ENCODE measurements around the gene BMPR1B. TPM values are rescaled to one million over a fixed set of nuclear protein-coding genes. Genes with fewer than 3 reads are reported as not detected.

BMPR1B gene
- total RNA-seq, 3 donors from 2014 or later (not counting 1 experiment from before 2014, with no cell fraction given), result 0.25 TPM; not detected in 2

- WGBS (ENCODE audit: insufficient coverage), result 88% methylated on average over 8 of the region's 8 CpGs
- no peak overlapping the region for H3K27ac Mint-ChIP-seq
- ATAC-seq (no peak), DNase-seq (no peak)
- H3K9me3 Mint-ChIP-seq, result no peaks in the 10 kb centered on the region
- no peaks in the 10 kb centered on the region for H3K9me3 ChIP-seq (ENCODE audit: control insufficient read depth, insufficient read depth, low read length)
- no peaks in the 10 kb centered on the region for H3K27me3 Mint-ChIP-seq (ENCODE audit: low read depth in 2 of 2)
- H3K27ac ChIP-seq (ENCODE audit: low read length), result no peak overlapping the region
- H3K4me1 Mint-ChIP-seq, result no peaks in the 10 kb centered on the region
- intact Hi-C loops (cut with micrococcal nuclease), result no loop called here
- no peak for TF ChIP-seq CTCF (IDR thresholded peaks at IDR 0.05)
- H3K36me3 Mint-ChIP-seq, result no peaks in the 10 kb centered on the region
- H3K27me3 ChIP-seq (ENCODE audit: control insufficient read depth, insufficient read depth, low read length), result no peaks in the 10 kb centered on the region
- no peaks in the 10 kb centered on the region for H3K4me1 ChIP-seq (ENCODE audit: control insufficient read depth, insufficient read depth, low read length)
- H3K4me3 ChIP-seq (ENCODE audit: low read length), result no peak overlapping the region
- no peaks in the 10 kb centered on the region for H3K36me3 ChIP-seq (ENCODE audit: control insufficient read depth, insufficient read depth, low read length)
- no peak overlapping the region for H3K4me3 Mint-ChIP-seq
Observed at GRCh38 chr4:95204267-95204844, 446.6 kb downstream of the BMPR1B start.

- H3K9me3 Mint-ChIP-seq, result no peaks in the 10 kb centered on the region
- no peaks in the 10 kb centered on the region for H3K27me3 ChIP-seq (ENCODE audit: control insufficient read depth, insufficient read depth, low read length)
- H3K4me1 Mint-ChIP-seq, result no peaks in the 10 kb centered on the region
- H3K27ac Mint-ChIP-seq, result no peak overlapping the region
- no peaks in the 10 kb centered on the region for H3K4me1 ChIP-seq (ENCODE audit: control insufficient read depth, insufficient read depth, low read length)
- H3K9me3 ChIP-seq (ENCODE audit: control insufficient read depth, insufficient read depth, low read length), result no peaks in the 10 kb centered on the region
- WGBS (ENCODE audit: insufficient coverage), result 56% methylated on average over 3 of the region's 5 CpGs
- no peak overlapping the region for H3K27ac ChIP-seq (ENCODE audit: low read length)
- no peaks in the 10 kb centered on the region for H3K36me3 ChIP-seq (ENCODE audit: control insufficient read depth, insufficient read depth, low read length)
- intact Hi-C loops (cut with micrococcal nuclease), result no loop called here
- H3K36me3 Mint-ChIP-seq, result no peaks in the 10 kb centered on the region
- H3K4me3 ChIP-seq (ENCODE audit: low read length), result no peak overlapping the region
- TF ChIP-seq CTCF (IDR thresholded peaks at IDR 0.05), result no peak
- ATAC-seq, result no peak
- peaks cover 0 to 3% of the 10 kb centered on the region in 2 donors for H3K27me3 Mint-ChIP-seq (ENCODE audit: low read depth in 2 of 2)
- DNase-seq, result peak in 1 of 2 donors; percentile 4
- no peak overlapping the region for H3K4me3 Mint-ChIP-seq
Observed at GRCh38 chr4:95204873-95205272, 447.1 kb downstream of the BMPR1B start.

Data from natural killer cell (primary cell).